OCI-LY7 (cell line): Measurements from ENCODE around the gene CSF2RB. TPM values are rescaled to one million over a fixed set of nuclear protein-coding genes. Genes with fewer than 3 reads are reported as not detected.

Experiments
- BruUV-seq: library from RNA; stranded (reverse); fragments of 400-500 nt; replicated peaks from 2 replicates; lab custom pipeline; 2021; lab: Mats Ljungman, UMichigan
- CTCF ChIA-PET: fragments of 300-600 bp; sonication (Branson Sonifier 250); formaldehyde crosslinking; loops from one replicate; lab custom pipeline; 2022; ENCODE audit warnings: antibody characterized with exemption; ENCODE audit not compliant: unreplicated experiment; lab: Charles Lee
- POLR2A ChIA-PET: fragments of 300-600 bp; sonication (Branson Sonifier 250); formaldehyde crosslinking; loops from one replicate; lab custom pipeline; 2022; ENCODE audit warnings: antibody characterized with exemption; lab: Charles Lee
- DNase-seq: peaks from one replicate; pipeline ENCODE4 v3.0.0-alpha.2; 2015; ENCODE audit warnings: low spot score
- H2AFZ ChIP-seq: fragments of 200-600 bp; sonication (generic), shearing (Covaris generic); 2 replicates; pipeline ENCODE4 v1.6.1; 2014; ENCODE audit warnings: mild to moderate bottlenecking, antibody characterized with exemption, low read length, moderate library complexity
- H3K27ac ChIP-seq: fragments of 200-600 bp; sonication (generic); 2 replicates; pipeline ENCODE4 v1.5.1; 2014; ENCODE audit warnings: mixed run types, low read depth, mild to moderate bottlenecking, moderate library complexity, low read length, inconsistent platforms; ENCODE audit not compliant: poor library complexity, severe bottlenecking
- H3K36me3 ChIP-seq: fragments of 200-600 bp; sonication (generic); 2 replicates; pipeline ENCODE4 v1.6.1; 2014; ENCODE audit warnings: mild to moderate bottlenecking, antibody characterized with exemption, low read length, moderate library complexity, mixed read lengths; ENCODE audit not compliant: insufficient read depth
- H3K4me1 ChIP-seq: fragments of 200-600 bp; sonication (generic); 2 replicates; pipeline ENCODE4 v1.5.1; 2014; ENCODE audit warnings: mild to moderate bottlenecking, low read length; ENCODE audit not compliant: insufficient read depth, poor library complexity, severe bottlenecking
- H3K4me2 ChIP-seq: fragments of 200-600 bp; sonication (generic); 2 replicates; pipeline ENCODE4 v1.6.1; 2014; ENCODE audit warnings: mild to moderate bottlenecking, low read length
- H3K4me3 ChIP-seq: fragments of 200-600 bp; sonication (generic); 2 replicates; pipeline ENCODE4 v1.5.1; 2014; ENCODE audit warnings: mild to moderate bottlenecking, low read depth, low read length; ENCODE audit not compliant: poor library complexity, severe bottlenecking
- H3K79me2 ChIP-seq: fragments of 200-600 bp; sonication (generic); 2 replicates; pipeline ENCODE4 v1.6.1; 2016; ENCODE audit warnings: low read depth, mild to moderate bottlenecking, low read length, moderate library complexity, mixed read lengths; ENCODE audit not compliant: insufficient read depth
- H3K9me2 ChIP-seq: fragments of 200-600 bp; sonication (generic); 2 replicates; pipeline ENCODE4 v1.6.1; 2016; ENCODE audit warnings: mild to moderate bottlenecking, low read length, mixed read lengths; ENCODE audit not compliant: insufficient read depth
- H3K9me3 ChIP-seq: fragments of 200-600 bp; sonication (generic); 2 replicates; pipeline ENCODE4 v1.6.1; 2014; ENCODE audit warnings: mild to moderate bottlenecking, mixed run types, low read length, mixed read lengths
- H4K20me1 ChIP-seq: fragments of 200-600 bp; sonication (generic); 2 replicates; pipeline ENCODE4 v1.6.1; 2014; ENCODE audit warnings: mild to moderate bottlenecking, antibody characterized with exemption, low read length, moderate library complexity, mixed read lengths; ENCODE audit not compliant: insufficient read depth
- EZH2phosphoT487 ChIP-seq: fragments of 200-600 bp; sonication (generic); IDR thresholded peaks from 2 replicates; pipeline ENCODE4 v1.6.1; 2018; ENCODE audit warnings: low read depth, borderline replicate concordance, mild to moderate bottlenecking, mixed run types, antibody characterized with exemption, low read length, moderate library complexity, mixed read lengths
- intact Hi-C: fragments of 100-400 bp; cut with micrococcal nuclease; formaldehyde crosslinking; loops from one replicate; pipeline ENCODE4 v1.10.0; 2022; ENCODE audit not compliant: unreplicated experiment
- total RNA-seq, 2 experiments: library from RNA; depleted of rRNA in 1 of 2; stranded (reverse); fragments of >200 nt in 1 of 2; shearing (Covaris generic) in 1 of 2; gene quantifications; 2 replicates each; pipeline ENCODE4 v1.2.3, GENCODE V29; 2014 to 2022
- TF ChIP-seq, protein P1 (sequence below): fragments of 200-600 bp; sonication (generic); conservative IDR thresholded peaks from 2 replicates; pipeline ENCODE4 v1.5.1; 2014; ENCODE audit warnings: mild to moderate bottlenecking, antibody characterized with exemption, low read length, moderate library complexity, mixed read lengths

CSF2RB gene
- total RNA-seq, 2 experiments from 2014 or later: 6.2 to 23.4 TPM

DNA sequence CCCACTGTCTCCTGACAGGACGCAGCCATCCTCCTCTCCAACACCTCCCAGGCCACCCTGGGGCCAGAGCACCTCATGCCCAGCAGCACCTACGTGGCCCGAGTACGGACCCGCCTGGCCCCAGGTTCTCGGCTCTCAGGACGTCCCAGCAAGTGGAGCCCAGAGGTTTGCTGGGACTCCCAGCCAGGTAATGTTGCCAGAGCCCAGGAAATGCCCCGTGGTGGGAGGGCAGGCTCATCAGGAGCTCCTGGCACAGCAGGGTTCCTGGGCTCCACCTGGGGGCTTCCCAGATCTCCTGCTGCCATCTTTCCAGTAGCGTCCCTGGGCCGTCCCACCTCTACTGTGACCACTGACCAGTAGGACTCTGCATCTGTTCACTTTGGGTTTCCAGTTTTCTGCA is 16.2 kb downstream of the CSF2RB start:
- CTCF ChIA-PET: interaction anchor here (0.5 kb wide), 1 partner anchor 96 kb away, joined by 3 read pairs; no protein-coding TSS in a partner anchor
- no peak overlapping the region for H3K4me3 ChIP-seq
- H4K20me1 ChIP-seq: no peaks in the 10 kb centered on the region
- H2AFZ ChIP-seq: no peak overlapping the region
- POLR2A ChIA-PET: interaction anchor here (0.6 to 1.7 kb wide), 3 partner anchors 15 to 322 kb away, joined by 3 to 10 read pairs (median 4); no protein-coding TSS in a partner anchor
- TF ChIP-seq, protein P1, sequence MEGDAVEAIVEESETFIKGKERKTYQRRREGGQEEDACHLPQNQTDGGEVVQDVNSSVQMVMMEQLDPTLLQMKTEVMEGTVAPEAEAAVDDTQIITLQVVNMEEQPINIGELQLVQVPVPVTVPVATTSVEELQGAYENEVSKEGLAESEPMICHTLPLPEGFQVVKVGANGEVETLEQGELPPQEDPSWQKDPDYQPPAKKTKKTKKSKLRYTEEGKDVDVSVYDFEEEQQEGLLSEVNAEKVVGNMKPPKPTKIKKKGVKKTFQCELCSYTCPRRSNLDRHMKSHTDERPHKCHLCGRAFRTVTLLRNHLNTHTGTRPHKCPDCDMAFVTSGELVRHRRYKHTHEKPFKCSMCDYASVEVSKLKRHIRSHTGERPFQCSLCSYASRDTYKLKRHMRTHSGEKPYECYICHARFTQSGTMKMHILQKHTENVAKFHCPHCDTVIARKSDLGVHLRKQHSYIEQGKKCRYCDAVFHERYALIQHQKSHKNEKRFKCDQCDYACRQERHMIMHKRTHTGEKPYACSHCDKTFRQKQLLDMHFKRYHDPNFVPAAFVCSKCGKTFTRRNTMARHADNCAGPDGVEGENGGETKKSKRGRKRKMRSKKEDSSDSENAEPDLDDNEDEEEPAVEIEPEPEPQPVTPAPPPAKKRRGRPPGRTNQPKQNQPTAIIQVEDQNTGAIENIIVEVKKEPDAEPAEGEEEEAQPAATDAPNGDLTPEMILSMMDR: no peak
- TF ChIP-seq EZH2phosphoT487: no peak
- no peaks in the 10 kb centered on the region for H3K9me3 ChIP-seq
- H3K4me2 ChIP-seq: no peak overlapping the region
- intact Hi-C loops: no loop called here
- no peaks in the 10 kb centered on the region for H3K4me1 ChIP-seq
- no peaks in the 10 kb centered on the region for H3K79me2 ChIP-seq
- no peak overlapping the region for H3K27ac ChIP-seq
- no peaks in the 10 kb centered on the region for H3K36me3 ChIP-seq
- no peak for DNase-seq
- BruUV-seq: no TSS peak
- no peaks in the 10 kb centered on the region for H3K9me2 ChIP-seq

DNA sequence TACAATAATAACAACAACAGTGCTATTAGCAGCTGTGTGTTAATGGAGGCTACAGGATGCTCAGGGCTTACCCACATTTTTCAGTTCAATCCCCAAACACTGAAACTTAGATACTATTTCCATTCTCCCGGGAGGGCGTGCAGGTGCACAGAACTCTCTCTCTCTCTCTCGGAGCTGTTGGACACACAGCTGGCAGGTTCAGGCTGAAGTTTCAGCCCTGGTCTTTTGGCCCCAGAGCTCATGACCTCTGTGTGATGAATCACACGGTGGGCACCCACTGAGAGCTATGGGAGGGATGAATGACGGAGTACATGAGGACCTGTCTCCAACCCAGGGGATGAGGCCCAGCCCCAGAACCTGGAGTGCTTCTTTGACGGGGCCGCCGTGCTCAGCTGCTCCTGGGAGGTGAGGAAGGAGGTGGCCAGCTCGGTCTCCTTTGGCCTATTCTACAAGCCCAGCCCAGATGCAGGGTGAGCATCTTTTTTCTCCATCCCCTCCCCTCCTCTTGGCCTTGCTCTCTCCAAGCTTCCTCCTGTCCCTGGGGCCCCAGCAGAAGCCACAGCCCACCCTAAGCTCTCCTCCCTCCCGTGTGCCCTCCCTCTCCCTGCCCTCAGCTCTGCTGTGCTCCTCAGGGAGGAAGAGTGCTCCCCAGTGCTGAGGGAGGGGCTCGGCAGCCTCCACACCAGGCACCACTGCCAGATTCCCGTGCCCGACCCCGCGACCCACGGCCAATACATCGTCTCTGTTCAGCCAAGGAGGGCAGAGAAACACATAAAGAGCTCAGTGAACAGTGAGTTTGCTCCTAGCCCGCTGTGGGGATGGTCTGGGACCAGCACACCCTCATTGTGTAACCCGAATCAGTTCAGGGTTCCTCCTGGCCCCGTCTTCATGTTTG is 16.9 kb downstream of the CSF2RB start:
- intact Hi-C loops: no loop called here
- Histone ChIP-seq H3K27ac (no peak overlapping the region), H3K79me2 (no peaks in the 10 kb centered on the region), H3K4me2 (no peak overlapping the region), H2AFZ (no peak overlapping the region), H3K4me3 (no peak overlapping the region), H3K36me3 (no peaks in the 10 kb centered on the region), H3K9me2 (no peaks in the 10 kb centered on the region), H4K20me1 (no peaks in the 10 kb centered on the region), H3K9me3 (no peaks in the 10 kb centered on the region), H3K4me1 (no peaks in the 10 kb centered on the region)
- no TSS peak for BruUV-seq
- ChIA-PET CTCF (interaction anchor here (0.5 to 0.6 kb wide), 3 partner anchors 96 to 1049 kb away, joined by 3 read pairs; no protein-coding TSS in a partner anchor), POLR2A (interaction anchor here (0.6 to 1.7 kb wide), 3 partner anchors 16 to 322 kb away, joined by 3 to 10 read pairs (median 4); no protein-coding TSS in a partner anchor)
- no peak for DNase-seq
- no peak for TF ChIP-seq EZH2phosphoT487
- TF ChIP-seq, protein P1: no peak
